GM06990 (cell line): Measurements from ENCODE around the gene DTYMK.

Experiments
- DNase-seq: peaks from one replicate; pipeline ENCODE4 v3.0.0-alpha.2; 2011; ENCODE audit not compliant: insufficient read length; ENCODE audit errors: extremely low read depth
- H3K27me3 ChIP-seq: replicated peaks from 2 replicates; pipeline ENCODE4 v1.6.0; 2011; ENCODE audit warnings: low read length; ENCODE audit not compliant: control insufficient read depth, insufficient read depth
- H3K36me3 ChIP-seq: 2 replicates; pipeline ENCODE4 v1.5.1; 2011; ENCODE audit warnings: low read length; ENCODE audit not compliant: control insufficient read depth, insufficient read depth
- H3K4me3 ChIP-seq: replicated peaks from 2 replicates; pipeline ENCODE4 v1.5.1; 2011; ENCODE audit warnings: low read depth, mild to moderate bottlenecking, control low read depth, low read length
- TF ChIP-seq, protein P1 (sequence below): IDR thresholded peaks from 2 replicates; pipeline ENCODE4 v1.5.1; 2011; ENCODE audit warnings: low read length, control low read depth, mild to moderate bottlenecking, inconsistent platforms; ENCODE audit not compliant: insufficient read depth, poor library complexity, severe bottlenecking

Gene DTYMK

DNA sequence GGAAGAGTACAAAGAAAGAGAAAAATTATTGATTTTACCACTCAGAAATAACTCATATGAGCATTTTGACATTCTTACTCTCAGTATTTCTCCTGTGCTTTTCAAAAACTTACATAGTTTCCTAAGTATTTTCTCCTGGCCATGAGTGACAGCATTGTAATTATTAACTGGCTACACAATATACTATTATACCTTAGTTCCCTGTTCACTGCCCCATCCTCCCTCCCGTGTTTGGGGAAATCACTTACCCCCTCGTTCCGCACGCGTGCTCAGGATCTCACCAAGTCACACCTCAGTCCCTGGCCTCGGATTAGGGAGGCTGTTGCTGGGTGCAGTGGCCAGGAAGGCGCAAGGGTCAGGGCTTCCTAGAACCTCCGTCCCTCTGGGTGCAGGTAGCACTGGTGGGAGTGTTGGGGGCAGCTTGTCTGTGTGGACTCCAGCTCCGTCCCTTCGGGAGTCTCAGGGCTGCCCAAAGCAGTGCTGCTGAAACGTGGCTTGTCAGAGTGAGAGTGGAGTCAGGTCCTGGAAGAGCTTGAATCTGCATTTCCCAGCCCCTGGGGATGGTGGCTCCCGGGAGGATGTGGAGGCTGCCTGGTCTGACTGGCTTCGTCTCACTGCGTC is 25.9 kb downstream of the DTYMK start:
- TF ChIP-seq, protein P1, sequence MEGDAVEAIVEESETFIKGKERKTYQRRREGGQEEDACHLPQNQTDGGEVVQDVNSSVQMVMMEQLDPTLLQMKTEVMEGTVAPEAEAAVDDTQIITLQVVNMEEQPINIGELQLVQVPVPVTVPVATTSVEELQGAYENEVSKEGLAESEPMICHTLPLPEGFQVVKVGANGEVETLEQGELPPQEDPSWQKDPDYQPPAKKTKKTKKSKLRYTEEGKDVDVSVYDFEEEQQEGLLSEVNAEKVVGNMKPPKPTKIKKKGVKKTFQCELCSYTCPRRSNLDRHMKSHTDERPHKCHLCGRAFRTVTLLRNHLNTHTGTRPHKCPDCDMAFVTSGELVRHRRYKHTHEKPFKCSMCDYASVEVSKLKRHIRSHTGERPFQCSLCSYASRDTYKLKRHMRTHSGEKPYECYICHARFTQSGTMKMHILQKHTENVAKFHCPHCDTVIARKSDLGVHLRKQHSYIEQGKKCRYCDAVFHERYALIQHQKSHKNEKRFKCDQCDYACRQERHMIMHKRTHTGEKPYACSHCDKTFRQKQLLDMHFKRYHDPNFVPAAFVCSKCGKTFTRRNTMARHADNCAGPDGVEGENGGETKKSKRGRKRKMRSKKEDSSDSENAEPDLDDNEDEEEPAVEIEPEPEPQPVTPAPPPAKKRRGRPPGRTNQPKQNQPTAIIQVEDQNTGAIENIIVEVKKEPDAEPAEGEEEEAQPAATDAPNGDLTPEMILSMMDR, result no peak
- no peak overlapping the region for H3K4me3 ChIP-seq
- DNase-seq, result no peak
- no peaks in the 10 kb centered on the region for H3K27me3 ChIP-seq
- peaks cover 30% of the 10 kb centered on the region for H3K36me3 ChIP-seq

DNA sequence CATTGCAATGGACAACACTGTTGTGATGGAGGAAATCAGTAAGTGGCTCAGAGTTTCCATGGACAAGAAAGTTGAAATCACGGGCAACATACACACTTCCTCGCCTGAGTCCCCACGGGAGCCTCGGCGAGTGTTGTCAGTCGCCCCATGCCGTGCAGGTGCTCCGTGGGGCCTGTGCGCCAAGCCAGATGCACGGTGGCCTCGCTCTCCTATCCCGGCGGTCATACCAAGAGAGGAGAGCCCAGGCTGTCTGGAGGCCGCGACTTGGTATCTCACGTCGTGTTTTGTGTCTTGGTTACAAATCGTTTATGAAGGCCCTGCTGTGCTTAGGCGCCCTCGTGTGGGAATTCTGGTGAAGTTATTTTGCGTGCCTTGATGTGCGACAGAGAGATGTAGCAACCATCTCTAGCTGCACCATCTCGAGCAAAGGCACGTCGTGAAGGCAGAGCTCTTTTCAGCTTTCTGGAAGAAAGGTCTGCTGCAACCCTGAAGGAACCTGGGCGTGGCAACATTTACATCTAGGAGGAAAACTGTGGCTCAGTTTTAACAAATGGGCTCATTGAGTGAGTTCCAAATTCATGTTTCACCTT is 27.4 kb downstream of the DTYMK start:
- TF ChIP-seq, protein P1, result peak; percentile 65
- H3K36me3 ChIP-seq, result peaks cover 38% of the 10 kb centered on the region
- DNase-seq, result no peak

GRCh38 chr2:241658296-241658695 is 28.3 kb downstream of the DTYMK start:
- no peak for DNase-seq
- H3K27me3 ChIP-seq, result no peaks in the 10 kb centered on the region
- TF ChIP-seq, protein P1, result no peak
- H3K36me3 ChIP-seq, result peaks cover 40% of the 10 kb centered on the region
- no peak overlapping the region for H3K4me3 ChIP-seq

More for the DNA sequence above, 27.4 kb downstream of the DTYMK start:
- Histone ChIP-seq H3K27me3 (no peaks in the 10 kb centered on the region), H3K4me3 (no peak overlapping the region)

- no peak for DNase-seq
- Histone ChIP-seq H3K36me3 (peaks cover 43% of the 10 kb centered on the region), H3K27me3 (no peaks in the 10 kb centered on the region), H3K4me3 (no peak overlapping the region)
- TF ChIP-seq, protein P1, result no peak
Observed at GRCh38 chr2:241657786-241658254, 28.8 kb downstream of the DTYMK start.

DNA sequence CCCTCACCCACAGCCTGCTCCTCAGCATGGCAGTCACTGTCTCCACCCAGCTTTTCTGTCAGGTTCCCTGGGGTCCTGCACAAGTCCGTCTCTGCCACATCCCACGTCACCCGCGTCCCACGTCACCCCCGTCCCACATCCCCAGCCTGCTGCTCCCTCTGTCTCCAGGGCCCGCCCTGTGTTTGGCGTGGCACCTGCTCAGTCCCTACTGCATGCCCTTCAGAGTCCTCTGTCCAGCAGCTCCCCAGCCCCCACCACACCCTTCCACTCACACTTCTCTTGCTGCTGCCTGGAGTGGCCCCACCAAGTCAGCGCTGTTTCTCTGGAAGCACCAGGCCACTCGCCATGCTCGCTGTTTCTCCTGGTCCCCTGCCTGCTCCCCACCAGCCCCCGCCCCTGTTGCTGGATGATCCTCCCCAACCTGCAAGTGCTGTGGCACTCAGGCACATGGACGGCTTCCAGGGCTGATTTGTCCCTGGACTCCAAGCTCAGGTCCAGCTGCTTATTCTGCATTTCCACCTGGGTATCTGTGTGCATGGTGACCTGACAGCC is 30.3 kb downstream of the DTYMK start:
- Histone ChIP-seq H3K27me3 (no peaks in the 10 kb centered on the region), H3K36me3 (peaks cover 46% of the 10 kb centered on the region), H3K4me3 (no peak overlapping the region)
- no peak for DNase-seq
- TF ChIP-seq, protein P1, result no peak
